ENCODE data around the gene NWD2.

NWD2 gene

DNA sequence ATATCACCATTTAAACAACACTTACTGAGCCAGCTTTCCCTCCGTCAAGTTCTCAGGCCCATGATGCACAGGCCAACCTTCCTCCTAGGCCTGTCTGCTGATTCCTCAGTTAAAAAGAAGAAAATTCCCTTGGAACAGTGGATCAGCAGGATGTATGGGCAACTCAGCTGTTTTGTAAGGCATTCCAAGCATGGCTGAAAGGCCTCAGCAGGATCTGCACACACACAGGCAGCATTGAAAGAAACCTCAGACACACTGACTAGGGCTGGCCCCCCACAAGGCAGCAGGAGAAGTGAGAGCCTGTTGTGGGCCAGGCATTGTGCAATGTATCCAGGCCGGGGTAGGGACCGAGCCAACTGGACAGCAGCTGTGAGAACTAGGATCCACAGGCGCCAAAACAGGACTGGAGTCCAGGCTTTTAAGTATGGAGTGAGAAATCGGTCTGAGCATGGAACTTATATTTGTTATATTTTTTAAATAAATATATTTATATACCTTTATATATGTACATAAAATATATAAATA is 171.4 kb downstream of the NWD2 start:
- Histone ChIP-seq H4K20me1 (ENCODE audit: insufficient read depth, low read length, poor library complexity, severe bottlenecking) (no peaks in the 10 kb centered on the region), H3K79me2 (ENCODE audit: insufficient read depth, low read length) (no peaks in the 10 kb centered on the region), H3K9ac (ENCODE audit: low read depth, low read length, poor library complexity, severe bottlenecking) (no peak overlapping the region), H3F3A (ENCODE audit: low read depth) (no peaks in the 10 kb centered on the region), H3K4me2 (ENCODE audit: low read depth, low read length, poor library complexity, severe bottlenecking) (no peak overlapping the region), H2AFZ (ENCODE audit: low read length) (no peak overlapping the region), H3K27me3 (ENCODE audit: insufficient read depth, low read length, poor library complexity, severe bottlenecking) (no peaks in the 10 kb centered on the region), H3K9me2 (replicated peaks; ENCODE audit: low read depth, low read length) (no peaks in the 10 kb centered on the region), H3K36me3 (ENCODE audit: insufficient read depth, low read length) (no peaks in the 10 kb centered on the region), H3K4me1 (ENCODE audit: insufficient read depth, low read length, poor library complexity, severe bottlenecking) (no peaks in the 10 kb centered on the region), H3K4me3 (ENCODE audit: low read length, poor library complexity, severe bottlenecking) (no peak overlapping the region), H3K9me3 (ENCODE audit: insufficient read depth, low read depth, low read length) (no peaks in the 10 kb centered on the region)
- no peak for TF ChIP-seq EZH2phosphoT487 (IDR thresholded peaks at IDR 0.05; ENCODE audit: borderline replicate concordance)
- TF ChIP-seq, protein P1, sequence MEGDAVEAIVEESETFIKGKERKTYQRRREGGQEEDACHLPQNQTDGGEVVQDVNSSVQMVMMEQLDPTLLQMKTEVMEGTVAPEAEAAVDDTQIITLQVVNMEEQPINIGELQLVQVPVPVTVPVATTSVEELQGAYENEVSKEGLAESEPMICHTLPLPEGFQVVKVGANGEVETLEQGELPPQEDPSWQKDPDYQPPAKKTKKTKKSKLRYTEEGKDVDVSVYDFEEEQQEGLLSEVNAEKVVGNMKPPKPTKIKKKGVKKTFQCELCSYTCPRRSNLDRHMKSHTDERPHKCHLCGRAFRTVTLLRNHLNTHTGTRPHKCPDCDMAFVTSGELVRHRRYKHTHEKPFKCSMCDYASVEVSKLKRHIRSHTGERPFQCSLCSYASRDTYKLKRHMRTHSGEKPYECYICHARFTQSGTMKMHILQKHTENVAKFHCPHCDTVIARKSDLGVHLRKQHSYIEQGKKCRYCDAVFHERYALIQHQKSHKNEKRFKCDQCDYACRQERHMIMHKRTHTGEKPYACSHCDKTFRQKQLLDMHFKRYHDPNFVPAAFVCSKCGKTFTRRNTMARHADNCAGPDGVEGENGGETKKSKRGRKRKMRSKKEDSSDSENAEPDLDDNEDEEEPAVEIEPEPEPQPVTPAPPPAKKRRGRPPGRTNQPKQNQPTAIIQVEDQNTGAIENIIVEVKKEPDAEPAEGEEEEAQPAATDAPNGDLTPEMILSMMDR (conservative IDR thresholded peaks at IDR 0.05; ENCODE audit: low read length) = no peak

DNA sequence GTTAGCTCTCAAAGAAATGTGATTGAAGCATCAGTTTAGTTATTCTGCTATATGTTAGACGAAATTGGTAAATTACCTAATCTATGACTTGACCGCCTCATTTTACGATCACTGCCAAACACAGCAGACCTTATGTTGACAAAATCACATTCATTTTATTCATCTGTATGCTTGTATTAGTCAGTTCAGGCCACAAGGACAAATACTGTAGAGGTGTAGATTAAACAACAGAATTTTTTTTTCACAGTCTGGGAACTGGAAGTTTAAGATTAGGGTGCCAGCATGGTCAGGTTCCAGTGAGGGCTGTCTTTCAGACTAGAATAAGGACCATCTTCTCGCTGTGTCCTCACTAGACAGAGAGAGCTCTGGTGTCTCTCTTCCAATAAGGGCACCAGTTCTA is 177.1 kb downstream of the NWD2 start:
- Histone ChIP-seq H3K27me3 (ENCODE audit: insufficient read depth, low read length, poor library complexity, severe bottlenecking) (no peaks in the 10 kb centered on the region), H3K4me2 (ENCODE audit: low read depth, low read length, poor library complexity, severe bottlenecking) (no peak overlapping the region), H3K9ac (ENCODE audit: low read depth, low read length, poor library complexity, severe bottlenecking) (no peak overlapping the region), H3K9me2 (replicated peaks; ENCODE audit: low read depth, low read length) (no peaks in the 10 kb centered on the region), H3K36me3 (ENCODE audit: insufficient read depth, low read length) (no peaks in the 10 kb centered on the region), H3K4me3 (ENCODE audit: low read length, poor library complexity, severe bottlenecking) (no peak overlapping the region), H3K4me1 (ENCODE audit: insufficient read depth, low read length, poor library complexity, severe bottlenecking) (no peaks in the 10 kb centered on the region), H3K79me2 (ENCODE audit: insufficient read depth, low read length) (no peaks in the 10 kb centered on the region), H3F3A (ENCODE audit: low read depth) (no peaks in the 10 kb centered on the region), H4K20me1 (ENCODE audit: insufficient read depth, low read length, poor library complexity, severe bottlenecking) (no peaks in the 10 kb centered on the region), H2AFZ (ENCODE audit: low read length) (no peak overlapping the region), H3K9me3 (ENCODE audit: insufficient read depth, low read depth, low read length) (no peaks in the 10 kb centered on the region)
- TF ChIP-seq, protein P1 (conservative IDR thresholded peaks at IDR 0.05; ENCODE audit: low read length) = no peak
- no peak for TF ChIP-seq EZH2phosphoT487 (IDR thresholded peaks at IDR 0.05; ENCODE audit: borderline replicate concordance)

DNA sequence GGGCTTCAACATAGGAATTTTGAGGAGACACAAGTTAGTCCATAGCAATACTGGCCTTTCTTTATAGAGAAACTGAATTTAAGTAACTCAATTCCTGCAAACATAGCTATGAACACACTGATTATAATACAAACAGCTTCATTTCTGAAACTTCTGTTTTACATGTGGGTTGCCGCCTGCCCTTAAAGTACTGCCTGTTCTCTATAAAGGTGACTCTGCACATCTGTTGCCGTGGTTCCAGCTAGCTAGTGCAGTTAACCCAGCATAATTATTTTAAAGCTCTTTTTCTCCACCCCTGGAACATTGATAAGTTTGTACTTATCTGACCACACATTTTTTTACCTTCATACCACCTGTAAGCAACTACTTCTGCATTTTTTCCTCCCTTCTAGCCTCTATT is 177.6 kb downstream of the NWD2 start:
- Histone ChIP-seq H3F3A (ENCODE audit: low read depth) (no peaks in the 10 kb centered on the region), H3K9me3 (ENCODE audit: insufficient read depth, low read depth, low read length) (no peaks in the 10 kb centered on the region), H3K4me1 (ENCODE audit: insufficient read depth, low read length, poor library complexity, severe bottlenecking) (no peaks in the 10 kb centered on the region), H3K4me3 (ENCODE audit: low read length, poor library complexity, severe bottlenecking) (no peak overlapping the region), H3K9ac (ENCODE audit: low read depth, low read length, poor library complexity, severe bottlenecking) (no peak overlapping the region), H2AFZ (ENCODE audit: low read length) (no peak overlapping the region), H3K4me2 (ENCODE audit: low read depth, low read length, poor library complexity, severe bottlenecking) (no peak overlapping the region), H3K79me2 (ENCODE audit: insufficient read depth, low read length) (no peaks in the 10 kb centered on the region), H3K9me2 (replicated peaks; ENCODE audit: low read depth, low read length) (no peaks in the 10 kb centered on the region), H3K36me3 (ENCODE audit: insufficient read depth, low read length) (no peaks in the 10 kb centered on the region), H3K27me3 (ENCODE audit: insufficient read depth, low read length, poor library complexity, severe bottlenecking) (no peaks in the 10 kb centered on the region), H4K20me1 (ENCODE audit: insufficient read depth, low read length, poor library complexity, severe bottlenecking) (no peaks in the 10 kb centered on the region)
- TF ChIP-seq, protein P1 (conservative IDR thresholded peaks at IDR 0.05; ENCODE audit: low read length) = no peak
- TF ChIP-seq EZH2phosphoT487 (IDR thresholded peaks at IDR 0.05; ENCODE audit: borderline replicate concordance) = no peak
